H1 (cell line): Measurements from ENCODE around the gene ARHGAP23. TPM values are rescaled to one million over a fixed set of nuclear protein-coding genes. Genes with fewer than 3 reads are reported as not detected.

Experiments
- CTCF ChIA-PET: fragments of 300-600 bp; sonication (Branson Sonifier 250); formaldehyde crosslinking; loops from one replicate; lab custom pipeline; 2021; ENCODE audit not compliant: partially characterized antibody; lab: Charles Lee
- POLR2A ChIA-PET: fragments of 300-600 bp; sonication (Branson Sonifier 250); formaldehyde crosslinking; loops from one replicate; lab custom pipeline; 2021; ENCODE audit warnings: inconsistent platforms; ENCODE audit not compliant: partially characterized antibody; lab: Charles Lee
- DNase-seq, 2 experiments: peaks; one replicate each; pipeline versions ENCODE4 v3.0.0 to v3.0.0-alpha.2; 2010 to 2022; ENCODE audit warnings: low spot score in 2 of 2, low read depth in 1 of 2, mixed read lengths in 1 of 2
- FAIRE-seq: peaks from 2 replicates; lab custom pipeline; 2011; peaks lifted over from hg19 to GRCh38; lab: Jason Lieb, UNC
- H2AFZ ChIP-seq: 2 replicates; pipeline ENCODE4 v1.8.1; 2012; ENCODE audit warnings: low read length, inconsistent platforms
- H2AK5ac ChIP-seq: 2 replicates; pipeline ENCODE4 v1.6.1; 2013; ENCODE audit warnings: low read depth, low read length
- H2BK120ac ChIP-seq: replicated peaks from 2 replicates; pipeline ENCODE3; 2013; ENCODE audit warnings: low read depth, low read length, inconsistent platforms
- H2BK12ac ChIP-seq: 2 replicates; pipeline ENCODE4 v1.6.1; 2013; ENCODE audit warnings: low read depth, low read length
- H2BK15ac ChIP-seq: 2 replicates; pipeline ENCODE4 v1.6.1; 2013; ENCODE audit warnings: low read length
- H2BK20ac ChIP-seq: 2 replicates; pipeline ENCODE4 v1.6.1; 2013; ENCODE audit warnings: low read length
- H2BK5ac ChIP-seq: 2 replicates; pipeline ENCODE4 v1.6.1; 2013; ENCODE audit warnings: low read depth, low read length
- H3K14ac ChIP-seq: 2 replicates; pipeline ENCODE4 v1.6.1; 2013; ENCODE audit warnings: inconsistent platforms; ENCODE audit not compliant: insufficient read length
- H3K18ac ChIP-seq: 2 replicates; pipeline ENCODE4 v1.6.1; 2013; ENCODE audit warnings: low read length; ENCODE audit errors: extremely low read depth
- H3K23ac ChIP-seq: 2 replicates; pipeline ENCODE4 v1.6.1; 2013; ENCODE audit warnings: inconsistent platforms; ENCODE audit not compliant: insufficient read length
- H3K23me2 ChIP-seq: 2 replicates; pipeline ENCODE4 v1.6.1; 2013; ENCODE audit warnings: low read depth, low read length
- H3K27ac ChIP-seq: 2 replicates; pipeline ENCODE4 v1.6.1; 2011; ENCODE audit warnings: low read depth, low read length, inconsistent platforms
- H3K27me3 ChIP-seq, 4 experiments: replicated peaks in 1 of 4; 1 replicate in 1 of 4; 2 replicates in 3 of 4; pipeline versions ENCODE4 v1.6.1 to v1.8.1; 2011 to 2013; ENCODE audit warnings: low read length in 3 of 4, mild to moderate bottlenecking in 3 of 4, inconsistent platforms in 2 of 4, mixed read lengths in 2 of 4, moderate library complexity in 1 of 4; ENCODE audit not compliant: control insufficient read depth in 3 of 4, insufficient read depth in 3 of 4; ENCODE audit errors: extremely low read depth in 1 of 4
- H3K36me3 ChIP-seq, 4 experiments: 2 replicates each; pipeline versions ENCODE4 v1.6.1 to v1.8.1; 2011 to 2013; ENCODE audit warnings: mild to moderate bottlenecking in 4 of 4, low read length in 3 of 4, moderate library complexity in 2 of 4, control low read depth in 1 of 4, inconsistent platforms in 1 of 4; ENCODE audit not compliant: insufficient read depth in 4 of 4, control insufficient read depth in 2 of 4
- H3K4ac ChIP-seq: replicated peaks from 2 replicates; pipeline ENCODE3; 2013; ENCODE audit warnings: low read length, low read depth, mixed read lengths, inconsistent platforms; ENCODE audit not compliant: insufficient read length
- H3K4me1 ChIP-seq, 4 experiments: replicated peaks in 1 of 4; 1 replicate in 1 of 4; 2 replicates in 3 of 4; pipeline versions ENCODE4 v1.6.1 to v1.8.1; 2011 to 2013; ENCODE audit warnings: low read length in 3 of 4, inconsistent platforms in 2 of 4, mixed read lengths in 1 of 4; ENCODE audit not compliant: insufficient read depth in 4 of 4, control insufficient read depth in 3 of 4
- H3K4me2 ChIP-seq, 2 experiments: 2 replicates each; pipeline versions ENCODE4 v1.6.1 to v1.8.1; 2011 to 2013; ENCODE audit warnings: low read depth in 2 of 2, low read length in 2 of 2, control low read depth in 1 of 2, inconsistent platforms in 1 of 2, mild to moderate bottlenecking in 1 of 2; ENCODE audit not compliant: insufficient read depth in 1 of 2
- H3K4me3 ChIP-seq, 4 experiments: fragments of 200-600, 300-600 bp in 1 of 4; sonication (generic), shearing (Covaris generic), sonication (Bioruptor Twin) in 1 of 4; 2 replicates each; pipeline versions ENCODE4 v1.5.1 to v1.8.1; 2011 to 2016; ENCODE audit warnings: low read length in 4 of 4, low read depth in 3 of 4, control low read depth in 2 of 4, inconsistent platforms in 2 of 4, mild to moderate bottlenecking in 2 of 4, mixed read lengths in 1 of 4, moderate library complexity in 1 of 4; ENCODE audit not compliant: insufficient read depth in 2 of 4; ENCODE audit errors: extremely low read depth in 1 of 4
- H3K56ac ChIP-seq: replicated peaks from 2 replicates; pipeline ENCODE3; 2013; ENCODE audit warnings: low read depth, mild to moderate bottlenecking, mixed read lengths, low read length, inconsistent platforms; ENCODE audit not compliant: insufficient read length
- H3K79me1 ChIP-seq: 2 replicates; pipeline ENCODE4 v1.6.1; 2013; ENCODE audit warnings: low read depth, low read length, control low read depth
- H3K79me2 ChIP-seq, 2 experiments: 2 replicates each; pipeline versions ENCODE4 v1.6.1 to v1.8.1; 2012 to 2013; ENCODE audit warnings: low read length in 2 of 2, mild to moderate bottlenecking in 2 of 2, inconsistent platforms in 1 of 2; ENCODE audit not compliant: insufficient read depth in 2 of 2, control insufficient read depth in 1 of 2
- H3K9ac ChIP-seq, 4 experiments: replicated peaks in 1 of 4; 1 replicate in 1 of 4; 2 replicates in 3 of 4; pipeline versions ENCODE4 v1.6.1 to v1.8.1; 2011 to 2013; ENCODE audit warnings: low read depth in 3 of 4, low read length in 3 of 4, control low read depth in 2 of 4, mild to moderate bottlenecking in 2 of 4, moderate library complexity in 2 of 4, inconsistent platforms in 1 of 4; ENCODE audit errors: extremely low read depth in 1 of 4
- H3K9me3 ChIP-seq, 2 experiments: 2 replicates each; pipeline versions ENCODE4 v1.6.1 to v1.8.1; 2012 to 2013; ENCODE audit warnings: mild to moderate bottlenecking in 2 of 2, moderate library complexity in 2 of 2, control low read depth in 1 of 2, inconsistent platforms in 1 of 2, low read depth in 1 of 2, low read length in 1 of 2, mixed read lengths in 1 of 2; ENCODE audit not compliant: insufficient read depth in 2 of 2
- H4K20me1 ChIP-seq, 2 experiments: replicated peaks in 1 of 2; 2 replicates each; pipeline versions ENCODE3 to v1.8.1; 2011 to 2013; ENCODE audit warnings: inconsistent platforms in 2 of 2, low read length in 2 of 2, mild to moderate bottlenecking in 1 of 2; ENCODE audit not compliant: insufficient read depth in 2 of 2, control insufficient read depth in 1 of 2
- H4K5ac ChIP-seq: 2 replicates; pipeline ENCODE4 v1.6.1; 2013; ENCODE audit warnings: low read length, low read depth, mixed read lengths, inconsistent platforms; ENCODE audit not compliant: insufficient read length
- H4K8ac ChIP-seq: 2 replicates; pipeline ENCODE4 v1.8.0; 2013; ENCODE audit warnings: mild to moderate bottlenecking, moderate library complexity, low read length, inconsistent platforms; ENCODE audit not compliant: insufficient read depth; ENCODE audit errors: extremely low read depth
- H4K91ac ChIP-seq: replicated peaks from 2 replicates; pipeline ENCODE3; 2013; ENCODE audit warnings: low read length, mixed read lengths, inconsistent platforms; ENCODE audit not compliant: insufficient read length
- BACH1 ChIP-seq: IDR thresholded peaks from 2 replicates; pipeline ENCODE4 v1.6.1; 2012; ENCODE audit warnings: low read length, improper control_type of control experiment
- CTBP2 ChIP-seq: IDR thresholded peaks from 2 replicates; pipeline ENCODE4 v1.7.0; 2011; ENCODE audit warnings: borderline replicate concordance, mild to moderate bottlenecking, moderate library complexity, mixed read lengths, low read length; ENCODE audit not compliant: insufficient read depth, insufficient read length
- EZH2 ChIP-seq: fragments of 200-600 bp; sonication (generic); IDR thresholded peaks from 2 replicates; pipeline ENCODE4 v1.7.1; 2012; ENCODE audit warnings: low read depth, mild to moderate bottlenecking, moderate library complexity, low read length, inconsistent platforms; ENCODE audit not compliant: severe bottlenecking
- MAFK ChIP-seq: IDR thresholded peaks from 2 replicates; pipeline ENCODE4 v1.6.1; 2012; ENCODE audit warnings: low read depth, mild to moderate bottlenecking, improper control_type of control experiment, low read length
- PHF8 ChIP-seq: fragments of 200-600 bp; sonication (generic); conservative IDR thresholded peaks from 2 replicates; pipeline ENCODE4 v1.7.1; 2012; ENCODE audit warnings: low read depth, mild to moderate bottlenecking, inconsistent platforms, low read length, moderate library complexity
- RAD21 ChIP-seq, 2 experiments: IDR thresholded peaks in 1 of 2; conservative IDR thresholded peaks in 1 of 2; 2 replicates each; pipeline ENCODE4 v1.6.1; 2011; ENCODE audit warnings: low read depth in 2 of 2, low read length in 2 of 2, improper control_type of control experiment in 1 of 2, inconsistent platforms in 1 of 2, mild to moderate bottlenecking in 1 of 2, moderate library complexity in 1 of 2
- SIN3A ChIP-seq, 2 experiments: IDR thresholded peaks in 1 of 2; conservative IDR thresholded peaks in 1 of 2; 2 replicates each; pipeline ENCODE4 v1.6.1; 2011 to 2012; ENCODE audit warnings: low read length in 2 of 2, improper control_type of control experiment in 1 of 2, low read depth in 1 of 2, mild to moderate bottlenecking in 1 of 2
- SUZ12 ChIP-seq: fragments of 200-600 bp; sonication (generic); IDR thresholded peaks from 2 replicates; pipeline ENCODE4 v1.6.1; 2012; ENCODE audit warnings: mild to moderate bottlenecking, inconsistent platforms, low read length, moderate library complexity, mixed read lengths
- TAF1 ChIP-seq: IDR thresholded peaks from 2 replicates; pipeline ENCODE4 v1.6.1; 2011; ENCODE audit warnings: mild to moderate bottlenecking, low read depth, low read length
- TAF7 ChIP-seq: optimal IDR thresholded peaks from 2 replicates; pipeline ENCODE3; 2011; ENCODE audit warnings: low read depth, mild to moderate bottlenecking, inconsistent platforms, low read length, moderate library complexity, borderline replicate concordance
- WGBS, 2 experiments: shearing (Covaris generic) in 1 of 2; methylation state at CpG; one replicate each; pipeline versions ENCODE4 v1.1.6 to v1.1.7; 2013 to 2015; ENCODE audit warnings: low lambda C conversion rate in 2 of 2, mixed read lengths in 2 of 2, inconsistent platforms in 1 of 2, low coverage in 1 of 2, missing lambda C conversion rate in 1 of 2; ENCODE audit not compliant: insufficient replicate concordance in 2 of 2, insufficient coverage in 1 of 2, insufficient read length in 1 of 2; ENCODE audit errors: extremely low coverage in 1 of 2, missing lambda C conversion rate in 1 of 2; 5-methylcytosine and 5-hydroxymethylcytosine counted together
- polyA plus RNA-seq, 7 experiments: library from polyadenylated mRNA; depleted of rRNA in 3 of 7; stranded (reverse) in 5 of 7; unstranded in 2 of 7; fragments of >200 nt in 5 of 7; fragments of 200-250 nt in 2 of 7; gene quantifications; 1 replicate in 5 of 7; 2 replicates in 1 of 7; 4 replicates in 1 of 7; pipeline versions ENCODE4 v1.2.1 to v1.2.3, GENCODE V29; 2011 to 2013; ENCODE audit warnings: missing spikeins in 2 of 7, mixed read lengths in 2 of 7
- total RNA-seq: library from RNA; stranded (reverse); fragmentation: NEBNext Ultra II Directional; extraction: Animal tissue kit (Norgen Biotek cat#: 25700); gene quantifications from 2 replicates; pipeline ENCODE4 v1.2.1, GENCODE V29; 2021

The ARHGAP23 gene
- total and polyA plus RNA-seq, 2 of the 8 experiments (the other 6 are each of a cell fraction or from before 2014, with no cell fraction given): 16.3 to 107 TPM

DNA sequence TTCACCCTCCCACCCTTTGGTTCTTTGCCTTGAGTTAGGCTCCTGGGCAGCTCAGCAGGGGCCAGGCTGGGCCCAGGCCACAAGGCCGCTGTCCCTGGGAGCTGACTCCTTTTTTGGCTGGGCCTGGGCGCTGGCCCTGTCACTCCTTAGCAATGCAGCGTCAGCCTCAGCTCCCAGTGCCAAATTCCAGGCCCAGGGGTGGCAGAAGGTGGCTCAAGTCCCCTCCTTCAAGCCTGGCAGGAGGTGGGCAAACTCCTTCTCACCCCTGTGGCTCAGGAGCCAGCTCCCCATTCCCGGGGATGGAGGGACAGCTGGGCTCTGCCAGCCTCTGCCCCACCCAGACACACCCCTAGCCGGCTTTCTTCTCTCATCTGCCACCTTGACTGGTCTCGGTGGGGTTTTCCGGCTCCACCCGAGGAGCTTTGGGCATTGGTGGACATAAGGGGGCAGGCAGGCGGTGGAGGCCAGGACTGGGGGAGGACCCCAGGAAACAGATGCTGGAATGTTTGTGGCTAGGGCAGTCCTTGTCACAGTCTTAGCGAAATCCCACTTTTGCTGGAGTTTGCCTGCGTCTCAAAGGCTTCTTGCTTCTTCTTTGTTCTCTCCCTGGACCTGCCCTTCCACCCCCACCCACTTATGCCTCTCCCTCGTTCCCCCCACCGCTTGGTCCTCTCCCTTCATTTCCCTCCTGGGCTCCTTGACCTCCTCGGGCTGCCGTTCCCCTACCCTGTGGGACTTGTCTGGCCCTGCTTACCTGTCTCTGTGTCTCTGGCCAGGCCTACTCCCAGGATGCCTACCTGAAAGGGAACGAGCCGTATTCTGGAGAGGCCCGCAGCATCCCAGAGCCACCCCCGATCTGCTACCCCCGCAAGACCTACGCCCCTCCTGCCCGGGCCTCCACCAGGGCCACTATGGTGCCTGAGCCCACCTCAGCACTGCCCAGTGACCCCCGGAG, 37.4 kb downstream of the ARHGAP23 start:
- H3K14ac ChIP-seq: no peak overlapping the region
- H3K23ac ChIP-seq: no peak overlapping the region
- peak overlapping the region; percentile 54 for H3K27ac ChIP-seq
- peaks cover 10% of the 10 kb centered on the region for H3K79me1 ChIP-seq
- no peak overlapping the region for H2BK20ac ChIP-seq
- H3K27me3 ChIP-seq: no peaks in the 10 kb centered on the region
- H3K36me3 ChIP-seq: peaks cover 9 to 72% (median 30%) of the 10 kb centered on the region in 4 experiments
- H2BK5ac ChIP-seq: peak overlapping the region; percentile 12; the same call in 1 of the 2 replicates
- no peak overlapping the region for H3K56ac ChIP-seq
- peaks cover 0 to 4% (median 0%) of the 10 kb centered on the region in 4 experiments; a peak in 2 of 7 replicates for H3K4me1 ChIP-seq
- H2BK120ac ChIP-seq: no peak overlapping the region
- peaks cover 0 to 13% of the 10 kb centered on the region in 2 experiments; a peak in 2 of 4 replicates for H3K79me2 ChIP-seq
- H3K18ac ChIP-seq: no peak overlapping the region
- H4K20me1 ChIP-seq: peaks cover 8 to 26% of the 10 kb centered on the region in 2 experiments
- H3K23me2 ChIP-seq: peaks cover 3% of the 10 kb centered on the region; the same call in 1 of the 2 replicates
- no peak overlapping the region; the same call in 1 of the 2 replicates for H4K8ac ChIP-seq
- H3K4me3 ChIP-seq: no peak overlapping the region
- H2BK12ac ChIP-seq: no peak overlapping the region
- no peak overlapping the region for H2BK15ac ChIP-seq
- no peak overlapping the region for H3K9ac ChIP-seq
- H4K5ac ChIP-seq: no peak overlapping the region
- DNase-seq (no peak), FAIRE-seq (no peak)
- no peak overlapping the region for H2AFZ ChIP-seq
- H3K9me3 ChIP-seq: no peaks in the 10 kb centered on the region
- peak overlapping the region; percentile 53 for H3K4ac ChIP-seq
- H3K4me2 ChIP-seq: no peak overlapping the region
- ChIA-PET CTCF (interaction anchor here (0.8 to 1.8 kb wide), 7 partner anchors 10 to 132 kb away, joined by 3 to 9 read pairs (median 4); no protein-coding TSS in a partner anchor), POLR2A (interaction anchor here (0.9 to 1.6 kb wide), 5 partner anchors 10 to 41 kb away, joined by 3 to 10 read pairs (median 3); no protein-coding TSS in a partner anchor)
- 94% methylated on average over 20 of the region's 23 CpGs; no CpG with 5 or more reads in 1 of the 2 experiments for WGBS, 2 experiments
- no peak overlapping the region for H4K91ac ChIP-seq
- H2AK5ac ChIP-seq: no peak overlapping the region
- TF ChIP-seq TAF7 (no peak), RAD21 (IDR thresholded peaks at IDR 0.05 in 1 of 2, conservative IDR thresholded peaks at IDR 0.05 in 1 of 2; ENCODE audit: low read depth in 2 of 2, low read length in 2 of 2) (no peak), SIN3A (conservative IDR thresholded peaks at IDR 0.05 in 1 of 2, IDR thresholded peaks at IDR 0.05 in 1 of 2; ENCODE audit: low read depth in 1 of 2, low read length in 2 of 2) (no peak), TAF1 (no peak), EZH2 (no peak), SUZ12 (no peak), MAFK (no peak), PHF8 (no peak), BACH1 (no peak), CTBP2 (no peak)
